ENCODE measurements around the gene ADAMTS12. TPM values are rescaled to one million over a fixed set of nuclear protein-coding genes. Genes with fewer than 3 reads are reported as not detected.

ADAMTS12 gene
- total RNA-seq, 1 experiment from 2014 or later: 0.15 TPM

GRCh38 chr5:33809936-33810335 lies 81.9 kb downstream of the ADAMTS12 start:
- intact Hi-C loops (cut with micrococcal nuclease; ENCODE audit: unreplicated experiment): no loop called here
- CTCF ChIA-PET: no interaction called here
- BruUV-seq (replicated peaks): no TSS peak

GRCh38 chr5:33808699-33809098 lies 83.1 kb downstream of the ADAMTS12 start:
- H3K36me3 ChIP-seq (ENCODE audit: control insufficient read depth, insufficient read depth, low read length): no peaks in the 10 kb centered on the region
- in situ Hi-C loops (cut with HindIII; ENCODE audit: low pct_unique_long_range_greater_than_20kb, low sequenced_read_pairs) (no loop called here), intact Hi-C loops (cut with micrococcal nuclease; ENCODE audit: unreplicated experiment) (no loop called here)
- POLR2A ChIA-PET: no interaction called here
- ATAC-seq (no peak), DNase-seq (ENCODE audit: low read depth, low spot score) (no peak)
- no peaks in the 10 kb centered on the region for H3K27me3 ChIP-seq (ENCODE audit: control insufficient read depth, insufficient read depth, low read length)
- H3K4me1 ChIP-seq (ENCODE audit: control insufficient read depth, insufficient read depth, low read length): no peaks in the 10 kb centered on the region
- H3K4me3 ChIP-seq (ENCODE audit: low read depth in 2 of 2, low read length in 2 of 2): no peak overlapping the region
- no peak for TF ChIP-seq POLR2AphosphoS5 (IDR thresholded peaks at IDR 0.05; ENCODE audit: low read depth, low read length)
- TF ChIP-seq SIN3A (IDR thresholded peaks at IDR 0.05; ENCODE audit: borderline replicate concordance, insufficient read depth, low read depth, low read length): no peak
- no peak for TF ChIP-seq REST (IDR thresholded peaks at IDR 0.05; ENCODE audit: insufficient read depth in 1 of 2, low read depth in 2 of 2, low read length in 1 of 2)
- no peak for TF ChIP-seq CTCF (IDR thresholded peaks at IDR 0.05)
- no peak for TF ChIP-seq TCF7L2 (IDR thresholded peaks at IDR 0.05; ENCODE audit: low read depth, low read length)
- CTCF ChIA-PET: no interaction called here
- no peaks in the 10 kb centered on the region for H3K9me3 ChIP-seq (ENCODE audit: control insufficient read depth, insufficient read depth, low read depth, low read length)
- no peak overlapping the region for H3K27ac ChIP-seq (ENCODE audit: low read length)
- no TSS peak for BruUV-seq (replicated peaks)

More at GRCh38 chr5:33809936-33810335, 81.9 kb downstream of the ADAMTS12 start:
- POLR2A ChIA-PET: no interaction called here
- in situ Hi-C loops (cut with HindIII; ENCODE audit: low pct_unique_long_range_greater_than_20kb, low sequenced_read_pairs): no loop called here
- no peaks in the 10 kb centered on the region for H3K27me3 ChIP-seq (ENCODE audit: control insufficient read depth, insufficient read depth, low read length)
- no peaks in the 10 kb centered on the region for H3K9me3 ChIP-seq (ENCODE audit: control insufficient read depth, insufficient read depth, low read depth, low read length)
- no peak for TF ChIP-seq POLR2AphosphoS5 (IDR thresholded peaks at IDR 0.05; ENCODE audit: low read depth, low read length)
- no peaks in the 10 kb centered on the region for H3K36me3 ChIP-seq (ENCODE audit: control insufficient read depth, insufficient read depth, low read length)
- DNase-seq (ENCODE audit: low read depth, low spot score) (no peak), ATAC-seq (no peak)
- no peak overlapping the region for H3K27ac ChIP-seq (ENCODE audit: low read length)
- no peaks in the 10 kb centered on the region for H3K4me1 ChIP-seq (ENCODE audit: control insufficient read depth, insufficient read depth, low read length)
- no peak overlapping the region for H3K4me3 ChIP-seq (ENCODE audit: low read depth in 2 of 2, low read length in 2 of 2)

- intact Hi-C loops (cut with micrococcal nuclease; ENCODE audit: unreplicated experiment) (no loop called here), in situ Hi-C loops (cut with HindIII; ENCODE audit: low pct_unique_long_range_greater_than_20kb, low sequenced_read_pairs) (no loop called here)
- ATAC-seq: no peak
- Histone ChIP-seq H3K27ac (ENCODE audit: low read length) (no peak overlapping the region), H3K4me3 (ENCODE audit: low read depth in 2 of 2, low read length in 2 of 2) (no peak overlapping the region), H3K9me3 (ENCODE audit: control insufficient read depth, insufficient read depth, low read depth, low read length) (no peaks in the 10 kb centered on the region), H3K27me3 (ENCODE audit: control insufficient read depth, insufficient read depth, low read length) (no peaks in the 10 kb centered on the region), H3K36me3 (ENCODE audit: control insufficient read depth, insufficient read depth, low read length) (no peaks in the 10 kb centered on the region), H3K4me1 (ENCODE audit: control insufficient read depth, insufficient read depth, low read length) (no peaks in the 10 kb centered on the region)
- TF ChIP-seq TCF7L2 (IDR thresholded peaks at IDR 0.05; ENCODE audit: low read depth, low read length) (no peak), CTCF (IDR thresholded peaks at IDR 0.05) (no peak), SIN3A (IDR thresholded peaks at IDR 0.05; ENCODE audit: borderline replicate concordance, insufficient read depth, low read depth, low read length) (no peak), REST (IDR thresholded peaks at IDR 0.05; ENCODE audit: insufficient read depth in 1 of 2, low read depth in 2 of 2, low read length in 1 of 2) (no peak), POLR2AphosphoS5 (IDR thresholded peaks at IDR 0.05; ENCODE audit: low read depth, low read length) (no peak)
- no TSS peak for BruUV-seq (replicated peaks)
- POLR2A ChIA-PET: no interaction called here
- CTCF ChIA-PET: no interaction called here
- DNase-seq (ENCODE audit: low read depth, low spot score): no peak
Observed at GRCh38 chr5:33807771-33808170, 84.0 kb downstream of the ADAMTS12 start.
